GM12801 (cell line): ENCODE results near the gene ACOT11.

ENCODE experiments used
- CTCF ChIP-seq: IDR thresholded peaks from one replicate; pipeline ENCODE4 v1.5.1; 2011; ENCODE audit warnings: control low read depth; ENCODE audit not compliant: insufficient read length; ENCODE audit errors: extremely low read depth

ACOT11 gene

GRCh38 chr1:54571803-54572541 is 23.9 kb downstream of the ACOT11 start:
- TF ChIP-seq CTCF: no peak

GRCh38 chr1:54572542-54572850 is 24.5 kb downstream of the ACOT11 start:
- no peak for TF ChIP-seq CTCF

GRCh38 chr1:54574158-54574778 is 26.2 kb downstream of the ACOT11 start:
- no peak for TF ChIP-seq CTCF

GRCh38 chr1:54575161-54575560 is 27.1 kb downstream of the ACOT11 start:
- TF ChIP-seq CTCF: no peak

GRCh38 chr1:54575605-54576290 is 27.7 kb downstream of the ACOT11 start:
- TF ChIP-seq CTCF: no peak

GRCh38 chr1:54577612-54578011 is 29.6 kb downstream of the ACOT11 start:
- TF ChIP-seq CTCF: no peak

- TF ChIP-seq CTCF: no peak
Observed at GRCh38 chr1:54579337-54579781, 31.3 kb downstream of the ACOT11 start.
